Smooth muscle cell (in vitro differentiated cells): ENCODE results near the gene IFT122. TPM values are rescaled to one million over a fixed set of nuclear protein-coding genes. Genes with fewer than 3 reads are reported as not detected.

Experiments used
- DNase-seq: peaks from one replicate; lab custom pipeline; 2025; ENCODE audit not compliant: unreplicated experiment; lab: John Stamatoyannopoulos, UW
- H2AFZ ChIP-seq: fragments of 200-600 bp; sonication (generic); 2 replicates; pipeline ENCODE4 v1.6.0; 2016; ENCODE audit warnings: antibody characterized with exemption, low read depth, mild to moderate bottlenecking
- H3F3A ChIP-seq: fragments of 200-600 bp; sonication (generic); 2 replicates; pipeline ENCODE4 v1.6.0; 2017; ENCODE audit warnings: antibody characterized with exemption, low read depth
- H3K27ac ChIP-seq: fragments of 200-600 bp; sonication (generic); 2 replicates; pipeline ENCODE4 v1.5.1; 2016; ENCODE audit warnings: low read depth, mild to moderate bottlenecking
- H3K27me3 ChIP-seq: fragments of 200-600 bp; sonication (generic); 2 replicates; pipeline ENCODE4 v1.6.1; 2016; ENCODE audit warnings: low read depth, mild to moderate bottlenecking
- H3K36me3 ChIP-seq: fragments of 200-600 bp; sonication (generic); 2 replicates; pipeline ENCODE4 v1.5.1; 2016; ENCODE audit warnings: low read depth
- H3K4me1 ChIP-seq: fragments of 200-600 bp; sonication (generic); 2 replicates; pipeline ENCODE4 v1.5.1; 2016; ENCODE audit warnings: low read depth
- H3K4me2 ChIP-seq: fragments of 200-600 bp; sonication (generic); 2 replicates; pipeline ENCODE4 v1.6.0; 2016; ENCODE audit warnings: mild to moderate bottlenecking
- H3K4me3 ChIP-seq: fragments of 200-600 bp; sonication (generic); 2 replicates; pipeline ENCODE4 v1.5.1; 2016; ENCODE audit warnings: mild to moderate bottlenecking
- H3K79me2 ChIP-seq: fragments of 200-600 bp; sonication (generic); 2 replicates; pipeline ENCODE4 v1.6.0; 2016; ENCODE audit warnings: low read depth, mild to moderate bottlenecking
- H3K9ac ChIP-seq: fragments of 200-600 bp; sonication (generic); 2 replicates; pipeline ENCODE4 v1.6.0; 2016; ENCODE audit warnings: low read depth
- H3K9me3 ChIP-seq: fragments of 200-600 bp; sonication (generic); replicated peaks from 2 replicates; pipeline ENCODE4 v1.5.1; 2016; ENCODE audit warnings: low read depth
- H4K20me1 ChIP-seq: fragments of 200-600 bp; sonication (generic); 2 replicates; pipeline ENCODE4 v1.6.0; 2016; ENCODE audit warnings: low read depth
- CTCF ChIP-seq: fragments of 200-600 bp; sonication (generic); IDR thresholded peaks from 2 replicates; pipeline ENCODE4 v1.5.1; 2017; ENCODE audit warnings: borderline replicate concordance, mild to moderate bottlenecking, antibody characterized with exemption; ENCODE audit not compliant: insufficient read depth, poor library complexity, severe bottlenecking
- WGBS: methylation state at CpG from one replicate; pipeline ENCODE4 v1.1.7; 2016; ENCODE audit warnings: low lambda C conversion rate; 5-methylcytosine and 5-hydroxymethylcytosine counted together
- polyA plus RNA-seq: library from polyadenylated mRNA; unstranded; fragments of >200 nt; fragmentation: Nextera tagmentation; extraction: Ambion mirVana; gene quantifications from 2 replicates; pipeline ENCODE4 v1.2.1, GENCODE V29; 2016
- total RNA-seq: library from RNA; depleted of rRNA; stranded (reverse); fragments of >200 nt; gene quantifications from 2 replicates; pipeline ENCODE4 v1.2.3, GENCODE V29; 2014

The IFT122 gene
- total and polyA plus RNA-seq, 2 experiments from 2014 or later = 13.4 to 17.4 TPM

GRCh38 chr3:129402616-129403015 is 37.4 kb upstream of the IFT122 start:
- H3K9me3 ChIP-seq = no peaks in the 10 kb centered on the region
- no peak overlapping the region for H3K4me3 ChIP-seq
- H3K9ac ChIP-seq = no peak overlapping the region
- no peaks in the 10 kb centered on the region for H3K27me3 ChIP-seq
- no peaks in the 10 kb centered on the region for H3F3A ChIP-seq
- no peak for DNase-seq
- no peak overlapping the region for H2AFZ ChIP-seq
- peaks cover 1% of the 10 kb centered on the region for H4K20me1 ChIP-seq
- no peak overlapping the region for H3K4me2 ChIP-seq
- peaks cover 17% of the 10 kb centered on the region for H3K79me2 ChIP-seq
- WGBS = 99% methylated on average over 4 of the region's 4 CpGs
- no peaks in the 10 kb centered on the region for H3K36me3 ChIP-seq
- no peak for TF ChIP-seq CTCF
- no peak overlapping the region for H3K27ac ChIP-seq
- peaks cover 8% of the 10 kb centered on the region for H3K4me1 ChIP-seq

DNA sequence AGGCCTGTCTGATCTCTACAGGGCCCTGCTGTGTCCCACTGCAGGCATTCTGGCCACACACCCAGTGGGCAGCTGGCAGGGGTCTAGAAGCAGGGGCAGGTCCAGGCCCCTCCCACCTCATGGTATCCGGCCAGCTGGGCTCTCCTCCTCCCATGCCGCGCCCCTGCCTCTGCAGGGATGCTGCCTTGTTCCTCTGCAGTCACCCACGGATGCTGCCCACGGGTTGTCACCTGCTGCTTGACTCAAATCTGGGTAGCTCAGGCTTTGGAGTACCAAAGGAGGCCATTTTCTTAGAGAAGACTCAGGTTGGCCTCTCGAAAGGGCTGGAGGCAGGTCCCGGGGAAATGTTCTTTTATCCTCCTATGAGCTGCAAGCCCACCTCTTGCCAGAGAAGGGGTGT is 36.6 kb upstream of the IFT122 start:
- WGBS = 90% methylated on average over 7 of the region's 7 CpGs
- H4K20me1 ChIP-seq = no peaks in the 10 kb centered on the region

DNA sequence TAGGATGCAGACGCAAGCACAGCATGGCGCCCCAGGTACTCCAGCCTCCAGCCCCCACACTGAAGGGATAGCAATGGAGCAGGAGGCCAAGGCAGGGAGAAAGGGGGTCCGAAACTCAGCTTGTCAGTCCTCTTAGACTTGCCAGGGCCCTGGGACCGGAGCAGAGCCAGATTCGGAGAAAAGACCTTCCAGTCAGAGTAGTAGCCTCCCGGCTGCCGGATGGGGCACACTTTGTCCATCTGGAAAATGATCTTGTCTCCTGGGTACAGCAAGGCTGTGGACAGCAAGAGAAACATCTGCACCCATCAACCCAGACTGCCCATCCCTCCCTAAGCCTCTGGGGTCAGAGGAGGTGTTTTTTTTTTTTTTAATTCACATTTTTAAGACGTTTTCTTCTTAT is 35.9 kb upstream of the IFT122 start:
- Histone ChIP-seq H3K79me2 (peaks cover 2% of the 10 kb centered on the region), H3K27me3 (no peaks in the 10 kb centered on the region), H3K36me3 (no peaks in the 10 kb centered on the region), H3K27ac (no peak overlapping the region), H3K9ac (no peak overlapping the region), H2AFZ (no peak overlapping the region), H4K20me1 (no peaks in the 10 kb centered on the region), H3F3A (no peaks in the 10 kb centered on the region), H3K9me3 (no peaks in the 10 kb centered on the region), H3K4me2 (no peak overlapping the region), H3K4me3 (no peak overlapping the region), H3K4me1 (no peaks in the 10 kb centered on the region)
- DNase-seq = no peak
- TF ChIP-seq CTCF = no peak
- WGBS = 87% methylated on average over 8 of the region's 8 CpGs

More for the DNA sequence above, 36.6 kb upstream of the IFT122 start:
- no peaks in the 10 kb centered on the region for H3F3A ChIP-seq
- no peaks in the 10 kb centered on the region for H3K27me3 ChIP-seq
- no peak for DNase-seq
- H3K4me2 ChIP-seq = no peak overlapping the region
- peaks cover 8% of the 10 kb centered on the region for H3K79me2 ChIP-seq
- H3K4me3 ChIP-seq = no peak overlapping the region
- no peak overlapping the region for H3K9ac ChIP-seq
- H3K9me3 ChIP-seq = no peaks in the 10 kb centered on the region
- H3K4me1 ChIP-seq = peaks cover 2% of the 10 kb centered on the region
- H2AFZ ChIP-seq = no peak overlapping the region
- no peaks in the 10 kb centered on the region for H3K36me3 ChIP-seq
- no peak for TF ChIP-seq CTCF
- no peak overlapping the region for H3K27ac ChIP-seq

- Histone ChIP-seq H3K36me3 (no peaks in the 10 kb centered on the region), H3F3A (no peaks in the 10 kb centered on the region), H3K4me2 (no peak overlapping the region), H3K4me1 (no peaks in the 10 kb centered on the region), H4K20me1 (no peaks in the 10 kb centered on the region), H3K79me2 (no peaks in the 10 kb centered on the region), H2AFZ (no peak overlapping the region), H3K9ac (no peak overlapping the region), H3K27me3 (no peaks in the 10 kb centered on the region), H3K9me3 (no peaks in the 10 kb centered on the region), H3K27ac (no peak overlapping the region), H3K4me3 (no peak overlapping the region)
- WGBS = 79% methylated on average over 5 of the region's 5 CpGs
- DNase-seq = no peak
- no peak for TF ChIP-seq CTCF
These were observed 35.4 kb upstream of the IFT122 start for GRCh38 chr3:129404610-129405009.
